RCC 7860 (cell line): ENCODE results near the gene CTBP2.
"Not testable (repeated sequence)": the region's sequence is repeated elsewhere in the genome, so short reads cannot be mapped to it uniquely, and the experiment has no call there.

Experiments
- DNase-seq: peaks from one replicate; pipeline ENCODE4 v3.0.0-alpha.2; 2015; ENCODE audit warnings: low spot score
- FAIRE-seq: peaks from 2 replicates; lab custom pipeline; 2012; peaks lifted over from hg19 to GRCh38; lab: Jason Lieb, UNC

Gene CTBP2

DNA sequence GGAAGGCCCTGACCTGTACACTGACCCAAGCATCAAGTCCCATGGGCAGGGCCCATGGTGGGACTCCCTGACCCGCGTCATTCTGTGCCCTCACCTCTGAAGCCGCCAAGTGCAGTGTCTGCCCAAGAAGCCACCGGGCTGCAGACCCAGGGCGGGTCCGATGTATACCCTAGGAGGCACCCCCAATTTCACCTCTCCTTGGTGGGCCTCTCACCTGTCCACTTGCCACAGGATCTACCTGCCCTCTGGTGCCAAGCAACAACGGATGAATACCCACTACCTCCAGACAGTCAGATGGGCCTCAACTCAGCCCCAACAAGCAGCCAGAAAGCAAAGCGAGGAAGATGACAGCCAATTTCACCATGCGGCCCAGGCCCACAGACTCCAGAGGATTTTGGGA lies 92.6 kb downstream of the CTBP2 start:
- FAIRE-seq (no peak), DNase-seq (no peak)

DNA sequence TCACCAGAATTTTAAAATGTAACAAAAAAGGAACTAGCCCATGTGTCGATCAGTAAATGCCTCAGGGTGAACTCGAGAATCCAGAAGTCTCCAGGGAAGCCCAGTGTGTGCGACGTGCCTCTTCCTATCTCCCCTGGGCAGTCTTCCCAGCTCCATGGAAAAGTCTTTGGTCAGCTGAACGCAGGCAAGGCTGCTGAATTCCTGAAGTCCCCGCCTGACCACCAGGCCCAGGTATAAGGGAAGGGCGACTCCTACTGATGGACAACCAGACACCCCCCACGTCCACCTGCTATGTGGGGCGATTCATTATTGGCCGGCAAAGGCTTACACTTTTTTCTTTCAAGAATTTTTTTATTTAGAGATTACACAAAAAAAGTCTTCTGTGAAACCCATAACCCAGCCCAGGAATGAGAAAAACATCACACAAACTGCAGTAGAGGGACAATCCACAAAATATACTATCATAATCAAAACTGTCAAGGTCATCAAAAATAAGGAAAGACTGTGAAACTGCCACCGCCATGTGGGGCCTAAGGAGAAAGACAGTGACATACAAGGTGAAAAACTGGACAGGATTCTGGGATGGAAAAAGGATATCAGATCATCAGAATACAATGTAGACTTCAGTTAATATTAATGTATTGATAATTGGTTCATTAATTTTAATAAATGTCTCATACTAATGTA lies 93.5 kb downstream of the CTBP2 start:
- FAIRE-seq, result no peak
- DNase-seq, result no peak

DNA sequence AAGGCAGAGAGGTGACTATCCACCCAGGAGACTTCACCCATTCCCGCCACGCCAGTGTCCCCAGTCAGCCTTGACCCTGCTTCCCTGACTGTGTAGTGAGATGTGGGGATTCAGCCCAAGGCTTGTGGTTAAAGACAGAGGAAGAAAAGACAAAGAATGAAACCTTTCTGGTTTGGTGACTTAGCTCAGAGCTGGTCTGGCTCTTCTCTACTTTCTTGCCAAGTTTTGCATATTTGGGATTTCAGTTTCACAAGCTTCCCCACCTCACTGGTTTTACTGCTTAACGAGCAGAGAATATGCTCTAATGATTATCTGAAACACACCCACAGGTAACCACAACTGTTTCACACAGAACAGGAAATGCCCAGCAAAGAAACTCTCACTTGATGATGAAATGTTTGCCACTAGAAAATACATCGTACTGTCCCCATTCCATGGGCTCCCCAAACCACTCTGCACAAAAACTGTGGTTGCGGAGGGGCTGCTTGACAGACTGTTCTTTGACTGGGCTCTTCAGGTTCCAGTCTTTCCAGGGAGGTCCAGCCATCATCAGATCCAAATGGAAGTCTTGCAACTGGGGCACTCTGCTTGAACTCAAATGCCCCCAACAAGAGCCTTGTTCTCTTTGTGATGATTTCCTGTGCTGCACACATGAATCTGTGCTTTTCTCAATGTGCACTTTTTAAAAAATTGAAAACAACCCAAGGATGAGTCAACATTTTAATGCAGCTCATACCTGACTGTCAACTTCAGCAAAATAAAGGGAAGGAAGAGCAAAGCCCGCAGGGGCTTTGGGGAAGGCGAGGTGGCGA lies 95.5 kb downstream of the CTBP2 start:
- DNase-seq, result peak; percentile 94
- peak; percentile 99 for FAIRE-seq

DNA sequence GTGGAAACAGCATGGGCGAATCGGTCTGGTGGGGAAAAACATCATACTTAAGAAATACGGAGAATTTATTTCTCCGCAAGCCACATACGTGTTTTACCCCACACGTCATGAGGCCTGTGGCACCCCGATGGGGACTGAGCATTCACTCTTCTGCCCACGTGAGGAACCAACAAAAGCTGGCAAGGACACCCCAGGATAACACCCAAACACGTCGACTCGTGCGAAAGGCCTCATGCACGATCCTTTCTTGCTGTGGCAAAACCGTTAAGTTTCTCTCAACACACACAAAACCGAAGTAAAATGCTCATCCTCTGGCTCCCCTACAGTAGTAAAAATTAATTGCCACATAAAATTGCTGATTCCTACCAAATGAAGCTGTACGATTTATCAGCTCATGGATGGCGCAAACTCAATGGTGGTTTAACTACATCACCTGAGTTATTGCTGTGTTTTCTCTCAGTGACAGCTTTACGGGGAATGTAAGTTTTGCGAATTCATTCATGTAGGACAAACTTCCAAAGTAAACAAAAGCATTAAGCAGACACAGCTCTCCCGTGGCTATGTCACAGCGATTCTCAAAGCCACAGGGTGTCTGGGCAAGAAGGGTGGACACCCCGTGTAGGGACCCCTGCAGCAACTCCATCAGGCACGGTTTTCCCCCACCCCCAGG lies 97.0 kb downstream of the CTBP2 start:
- FAIRE-seq, result no peak
- DNase-seq, result no peak

DNA sequence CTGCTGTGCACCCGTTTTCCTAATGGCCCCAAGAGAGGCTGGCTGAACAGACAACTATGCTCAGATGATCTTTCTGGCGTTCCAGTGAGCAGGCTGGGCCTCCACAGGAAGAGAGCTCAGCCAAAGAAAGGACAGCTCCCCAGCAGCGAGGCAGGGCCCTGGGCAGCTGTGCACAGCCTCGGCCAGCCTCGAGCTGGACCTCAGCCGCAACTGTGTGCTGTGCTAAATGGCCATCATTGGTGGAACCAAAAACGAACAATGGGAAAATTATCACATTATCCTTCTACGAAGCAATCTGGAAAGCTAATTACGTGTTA lies 97.5 kb downstream of the CTBP2 start:
- FAIRE-seq (no peak), DNase-seq (no peak)

DNA sequence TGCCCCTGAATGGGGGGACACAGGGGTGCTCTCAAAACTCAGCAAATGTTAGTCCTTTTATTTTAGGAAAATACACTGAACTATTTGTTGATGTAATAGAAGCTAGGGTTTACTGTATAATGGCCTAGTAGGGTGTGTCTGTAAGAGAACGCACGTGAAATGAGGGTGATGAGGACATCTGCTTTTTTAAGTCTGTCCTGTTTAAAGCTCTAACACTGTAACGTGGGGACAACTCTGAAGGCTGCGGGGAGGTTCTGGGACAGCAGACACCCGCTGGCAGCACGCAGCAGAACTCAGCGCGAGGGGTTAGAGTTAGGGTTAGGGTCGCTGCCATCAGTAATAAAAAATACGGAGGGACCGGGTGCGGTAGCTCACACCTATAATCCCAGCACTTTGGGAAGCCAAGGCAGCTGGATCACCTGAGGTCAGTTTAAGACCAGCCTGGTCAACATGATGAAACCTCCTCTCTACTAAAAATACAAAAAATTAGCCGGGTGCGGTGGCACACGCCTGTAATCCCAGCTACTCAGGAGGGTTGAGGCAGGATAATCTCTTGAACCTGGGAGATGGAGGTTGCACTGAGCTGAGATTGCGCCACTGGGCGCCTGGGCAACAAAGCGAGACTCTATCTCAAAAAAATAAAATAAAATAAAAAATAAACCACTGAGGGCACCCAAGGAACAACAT lies 98.0 kb downstream of the CTBP2 start:
- no peak for DNase-seq
- FAIRE-seq, result no peak

DNA sequence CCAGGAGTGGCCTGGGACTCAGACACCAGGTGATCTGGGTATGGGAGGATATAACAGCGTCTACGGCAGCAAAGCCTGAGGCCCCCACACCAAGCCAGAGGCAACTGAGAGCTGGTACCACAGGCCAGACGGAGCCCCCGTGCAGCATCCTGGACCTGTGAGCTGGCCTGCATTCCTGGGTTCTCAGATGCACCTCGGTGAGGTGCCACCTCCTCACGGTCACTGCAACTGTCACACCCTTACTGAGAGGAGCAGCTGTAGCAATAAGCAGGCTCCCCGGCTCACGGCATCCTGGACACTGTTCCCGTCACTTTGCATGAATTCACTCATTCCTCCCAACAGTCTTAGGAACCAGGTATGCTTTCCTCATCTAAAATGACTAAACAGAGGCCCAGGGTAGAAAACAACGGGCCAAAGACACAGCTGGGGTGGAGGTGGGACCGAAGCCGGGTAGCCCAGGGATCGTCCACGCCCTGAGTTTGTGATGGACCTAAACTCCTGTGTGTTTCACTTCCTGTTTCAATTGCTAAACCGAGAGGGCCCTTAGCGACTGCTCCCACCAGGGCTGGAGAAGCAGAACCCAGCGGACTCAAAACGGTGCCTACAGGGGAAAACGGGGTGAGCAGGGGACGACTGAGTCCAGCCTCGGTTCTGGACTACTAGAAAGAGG lies 98.7 kb downstream of the CTBP2 start:
- no peak for FAIRE-seq
- no peak for DNase-seq

DNA sequence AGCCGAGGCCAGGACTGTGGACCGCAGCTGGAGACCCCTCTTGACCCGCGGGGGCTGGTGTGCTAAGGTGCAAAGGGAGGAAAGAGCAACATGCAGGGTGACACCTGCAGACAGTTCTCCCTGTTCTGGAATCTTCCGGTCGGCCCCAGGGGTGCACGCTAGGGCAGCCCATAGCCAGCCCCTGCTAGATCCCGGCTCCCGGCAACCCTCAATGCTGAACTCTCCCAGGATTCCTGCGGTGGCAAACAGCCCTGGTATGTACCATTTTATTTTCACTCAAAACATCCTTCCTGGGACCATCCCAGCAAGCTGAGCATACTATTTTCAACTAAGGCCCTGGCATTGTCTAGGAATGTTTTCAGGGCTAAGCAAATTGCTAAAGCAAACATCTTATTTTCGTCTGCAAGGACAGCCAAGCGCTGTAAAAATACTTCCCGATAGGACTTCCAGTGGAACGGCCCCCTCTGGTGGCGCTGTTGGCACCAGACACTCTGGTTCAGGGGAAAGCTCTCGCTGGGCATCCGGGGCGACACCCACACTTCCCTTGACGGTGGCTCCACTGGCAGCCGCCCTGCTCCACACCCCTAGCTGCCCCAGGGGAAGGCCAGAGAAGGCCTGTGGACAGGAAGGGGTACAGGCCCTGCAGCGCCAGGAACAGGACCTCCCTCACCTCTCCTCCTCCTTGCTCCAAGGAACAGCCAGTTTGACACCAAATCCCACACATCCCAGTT lies 99.4 kb downstream of the CTBP2 start:
- DNase-seq (no peak), FAIRE-seq (no peak)

DNA sequence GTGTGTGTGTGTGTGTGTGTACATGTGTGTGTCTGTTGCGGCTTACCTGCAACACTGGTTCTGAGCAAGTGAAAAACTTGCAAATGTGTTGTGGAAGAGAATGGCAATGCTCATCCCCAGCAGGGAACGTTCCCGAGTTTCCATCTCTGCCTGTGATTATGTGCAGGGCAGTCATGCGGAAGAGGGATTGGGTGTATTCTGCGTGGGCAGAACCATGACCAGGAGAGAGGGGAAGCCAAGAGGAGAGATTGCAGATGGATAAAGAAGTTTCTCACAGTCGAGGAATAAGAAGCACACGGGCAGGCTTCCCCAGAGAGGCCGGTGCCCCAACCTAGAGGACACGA lies 99.9 kb downstream of the CTBP2 start:
- no peak for FAIRE-seq
- peak; percentile 35 for DNase-seq

DNA sequence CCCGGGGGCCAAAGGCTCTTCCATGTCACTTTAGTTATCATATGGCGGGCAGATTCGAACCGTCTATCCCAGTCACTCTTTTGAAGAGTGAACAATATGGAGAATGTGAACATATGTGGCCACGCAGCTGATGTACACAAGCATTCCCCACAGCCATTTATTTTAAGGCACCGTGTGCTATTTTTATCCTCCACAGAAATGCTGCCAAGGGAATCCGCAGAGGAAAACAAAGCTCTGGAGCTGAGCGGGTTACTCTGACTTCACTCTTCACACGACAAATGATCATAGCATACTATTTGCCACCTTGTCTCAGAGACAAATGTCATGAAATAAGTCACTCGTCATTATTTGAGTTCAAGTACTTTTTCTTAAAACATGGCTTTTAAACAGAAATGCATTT lies 100.3 kb downstream of the CTBP2 start:
- DNase-seq, result no peak
- FAIRE-seq, result no peak

DNA sequence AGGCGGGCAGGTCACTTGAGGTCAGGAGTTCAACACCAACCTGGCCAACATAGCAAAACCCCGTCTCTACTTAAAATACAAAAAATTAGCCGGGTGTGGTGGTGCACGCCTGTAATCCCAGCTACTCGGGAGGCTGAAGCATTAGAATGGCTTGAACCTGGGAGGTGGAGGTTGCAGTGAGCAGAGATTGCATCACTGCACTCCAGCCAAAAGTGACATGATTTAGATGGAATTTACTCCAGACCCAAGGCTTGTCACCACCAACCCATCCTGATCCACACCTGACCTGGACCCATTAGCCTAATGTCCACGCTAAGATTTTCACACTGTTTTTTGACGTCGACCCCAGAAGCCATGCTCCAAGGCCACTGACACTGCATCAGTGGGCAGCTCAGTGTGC lies 101.0 kb downstream of the CTBP2 start:
- FAIRE-seq, DNase-seq: not testable (repeated sequence)

DNA sequence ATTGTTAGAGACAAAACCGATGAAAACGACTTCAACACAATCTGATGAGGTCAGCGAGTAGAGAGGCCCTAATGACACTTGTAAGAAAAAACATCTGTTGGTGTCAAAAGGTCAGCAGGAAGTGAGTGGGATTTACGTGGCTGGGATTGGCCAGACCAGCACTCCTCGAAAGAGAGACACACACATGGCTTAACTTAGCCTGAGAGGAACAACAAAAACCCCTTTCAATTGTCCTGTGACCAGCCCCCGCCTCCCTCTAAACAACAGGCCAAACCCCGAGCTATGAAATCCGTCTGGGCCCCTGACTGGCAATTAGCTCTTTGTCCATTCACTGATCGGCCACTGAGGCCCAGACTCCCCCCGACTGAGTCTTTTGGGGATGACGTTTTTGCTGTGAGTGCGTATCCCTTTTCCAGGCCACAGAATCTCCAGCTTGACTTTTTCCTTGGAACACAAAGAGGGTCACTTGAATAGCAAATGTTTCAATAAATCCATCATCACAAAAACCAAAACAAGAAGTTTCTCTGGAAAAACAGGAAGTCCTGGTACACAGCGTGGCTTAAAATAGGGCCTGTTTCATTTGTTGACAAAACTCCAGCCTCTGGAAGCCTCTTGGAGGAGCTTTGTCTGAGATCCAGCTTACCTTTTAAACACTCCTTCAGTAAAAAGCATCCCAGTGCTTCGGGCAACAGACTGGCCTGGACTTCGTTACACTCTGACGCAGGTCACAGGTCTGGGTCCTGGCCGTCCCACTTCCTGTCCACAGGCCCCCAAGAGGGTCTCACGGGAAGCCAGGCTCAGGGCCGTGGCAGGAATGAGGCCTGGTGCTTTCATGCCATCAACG lies 103.0 kb downstream of the CTBP2 start:
- FAIRE-seq (no peak), DNase-seq (peak; percentile 15)

DNA sequence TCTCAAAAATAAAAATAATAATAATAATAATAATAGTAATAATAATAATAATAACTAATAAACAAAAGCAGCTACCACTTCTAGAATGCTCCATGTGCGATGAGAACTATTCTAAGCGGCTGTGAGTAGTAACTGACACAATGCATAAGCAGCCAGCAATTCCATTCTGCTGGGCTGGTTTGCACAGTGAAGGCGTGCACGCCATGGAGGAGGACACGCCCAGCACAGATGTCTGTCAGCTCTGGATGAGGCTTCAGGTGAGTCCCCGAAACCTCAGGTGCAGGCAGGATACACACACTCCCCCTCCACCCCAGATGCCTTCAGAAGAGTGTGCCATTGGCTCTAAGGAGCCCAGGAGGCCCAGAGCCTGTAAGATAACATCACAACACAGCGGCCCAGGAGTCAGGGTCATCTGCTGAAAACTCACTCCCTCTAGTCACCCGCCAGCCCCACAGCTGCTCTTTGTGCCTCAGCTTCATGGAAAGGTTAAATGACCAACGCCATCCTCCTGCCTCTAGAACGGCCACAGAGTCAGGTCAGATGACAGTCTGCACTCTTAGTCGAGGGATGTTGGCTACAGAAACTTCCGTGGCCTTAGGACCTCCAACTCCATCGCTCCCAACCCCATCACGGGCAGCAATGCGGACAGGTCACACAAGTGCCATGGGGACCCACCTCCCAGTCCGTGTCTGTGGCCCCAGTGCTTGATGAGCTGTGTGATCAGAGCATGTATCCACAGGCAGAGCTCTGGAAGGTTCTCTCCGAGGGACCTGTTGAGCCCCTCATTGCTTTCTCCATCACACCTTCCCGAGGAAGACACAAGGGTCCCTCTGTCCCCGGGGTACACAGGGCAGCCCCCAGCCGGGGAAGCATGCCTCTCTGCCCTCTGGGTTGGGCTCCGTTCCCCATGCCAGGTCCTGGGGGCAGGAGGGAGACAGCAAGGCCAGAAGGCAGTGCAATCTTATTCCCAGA lies 103.9 kb downstream of the CTBP2 start:
- DNase-seq, result no peak
- no peak for FAIRE-seq

DNA sequence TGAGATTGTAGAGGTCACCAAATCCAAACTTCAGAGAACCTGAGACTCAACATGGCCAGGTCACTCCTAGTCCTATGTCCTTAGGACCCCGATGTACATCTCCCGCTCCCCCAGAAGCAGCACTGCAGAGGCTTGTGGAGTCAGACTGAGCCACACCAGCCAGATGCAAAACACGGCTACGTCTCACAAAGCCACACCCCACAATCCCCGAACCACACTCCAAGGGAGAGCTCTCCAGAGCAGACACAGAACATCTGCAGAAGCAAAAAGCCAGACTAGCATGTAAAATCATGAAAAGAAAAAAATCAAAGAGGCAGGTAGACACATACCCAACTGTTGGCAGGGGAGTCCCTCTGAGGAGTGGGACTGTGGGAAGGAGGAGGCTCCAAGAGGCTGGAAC lies 104.9 kb downstream of the CTBP2 start:
- DNase-seq, result no peak
- no peak for FAIRE-seq

DNA sequence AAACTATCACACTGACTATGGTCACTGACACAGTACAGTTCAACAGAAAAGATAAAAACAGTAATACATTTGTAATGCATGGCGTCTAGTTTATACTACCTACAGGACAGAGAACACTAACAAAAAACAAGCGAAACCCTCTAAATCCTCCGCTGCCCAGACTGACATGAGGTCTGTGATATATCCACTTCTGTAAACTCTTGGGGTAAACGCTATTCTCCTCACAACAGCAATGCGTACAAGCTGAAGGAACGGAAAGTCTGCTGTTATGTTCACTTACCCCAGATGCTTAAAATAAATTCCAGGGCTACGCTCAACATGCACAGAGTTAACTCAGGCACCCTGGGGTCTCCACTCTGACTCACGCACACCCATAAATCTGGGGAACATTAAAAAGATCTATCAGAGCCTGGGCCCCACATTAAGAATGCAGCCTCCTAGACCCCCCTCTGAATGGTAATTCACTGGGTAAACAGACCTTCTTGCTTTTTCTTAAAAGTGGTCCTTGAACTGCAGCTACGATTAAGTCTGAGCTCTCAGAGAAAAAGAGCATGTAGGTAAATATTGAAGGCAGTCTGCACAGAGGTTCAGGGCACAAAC lies 105.6 kb downstream of the CTBP2 start:
- DNase-seq (no peak), FAIRE-seq (no peak)

DNA sequence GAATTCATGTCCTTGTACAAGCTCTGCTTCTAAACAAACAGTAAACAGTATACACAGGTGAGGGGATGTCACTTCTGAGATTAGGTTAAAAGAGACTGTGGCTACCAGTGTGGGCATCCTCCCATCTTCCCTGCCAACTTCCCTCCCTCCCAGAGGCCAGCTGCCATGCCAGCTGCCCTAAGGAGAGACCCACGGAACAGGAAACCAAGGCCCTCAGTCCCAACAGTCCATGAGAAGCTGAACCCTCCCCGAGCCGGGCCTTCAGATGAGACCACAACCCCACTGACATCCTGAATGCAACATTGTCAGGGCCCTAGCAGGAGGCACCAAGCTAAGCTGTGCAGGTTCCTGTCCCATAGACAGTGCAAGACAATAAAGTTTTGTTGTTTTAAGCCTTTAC lies 106.1 kb downstream of the CTBP2 start:
- DNase-seq (no peak), FAIRE-seq (no peak)

DNA sequence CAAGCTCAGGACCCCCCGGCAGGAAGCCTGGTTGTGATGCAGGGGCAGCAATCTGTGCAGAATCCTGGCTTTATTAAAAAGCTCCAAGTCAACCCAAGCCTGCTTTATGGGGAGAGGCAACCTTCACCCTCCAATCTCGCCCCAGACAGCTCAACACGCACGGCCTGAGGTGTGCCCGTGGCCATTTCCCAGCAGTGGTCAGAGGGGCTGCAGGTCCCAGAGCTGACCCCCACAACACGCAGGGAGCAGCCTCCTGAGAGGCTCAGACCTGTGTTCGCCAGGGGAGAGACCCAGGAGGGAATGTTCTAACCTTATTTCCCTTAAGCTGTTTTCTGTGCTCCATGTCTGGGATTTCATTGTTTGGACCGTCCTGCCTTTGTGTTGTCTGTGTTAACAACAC lies 108.2 kb downstream of the CTBP2 start:
- DNase-seq (no peak), FAIRE-seq (no peak)

DNA sequence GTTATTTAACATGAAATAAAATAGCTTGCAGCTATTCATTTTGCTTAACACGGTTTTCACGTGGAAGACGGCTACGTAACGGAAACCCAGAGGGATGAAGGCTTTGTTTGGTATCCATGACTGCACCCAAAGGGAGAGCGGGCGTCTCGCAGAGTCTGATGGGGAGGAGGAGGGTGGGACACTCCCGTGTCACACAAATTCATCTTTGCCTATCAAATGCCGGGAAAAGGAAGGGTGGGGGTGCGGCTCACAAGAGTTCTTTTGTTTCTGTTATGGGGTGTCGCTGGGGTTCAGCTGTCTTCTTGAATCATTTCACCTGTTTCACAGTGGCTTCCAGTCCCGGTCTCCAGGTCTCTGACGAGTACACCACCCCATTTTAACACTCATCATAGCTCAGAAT lies 110.0 kb downstream of the CTBP2 start:
- DNase-seq (no peak), FAIRE-seq (no peak)
